Small intestine (tissue), 7 donors: ENCODE results near the gene NKD2. TPM values are rescaled to one million over a fixed set of nuclear protein-coding genes. Genes with fewer than 3 reads are reported as not detected.
"Not testable (repeated sequence)": the region's sequence is repeated elsewhere in the genome, so short reads cannot be mapped to it uniquely, and the experiment has no call there.

Experiments used
- DNase-seq, 2 donors: peaks; one replicate each; pipeline versions ENCODE4 v3.0.0 to v3.0.0-alpha.2; 2013
- FAIRE-seq: peaks from 2 replicates; lab custom pipeline; 2012; peaks lifted over from hg19 to GRCh38; lab: Jason Lieb, UNC
- H3K27ac ChIP-seq, 3 donors: one replicate each; pipeline ENCODE4 v1.5.1; 2013; ENCODE audit warnings: low read length in 2 of 3, mild to moderate bottlenecking in 2 of 3, control low read depth in 1 of 3, inconsistent platforms in 1 of 3, low read depth in 1 of 3, moderate library complexity in 1 of 3
- H3K27me3 ChIP-seq, 3 donors: one replicate each; pipeline ENCODE4 v1.6.1; 2013; ENCODE audit warnings: low read length in 3 of 3, inconsistent platforms in 1 of 3; ENCODE audit not compliant: control insufficient read depth in 3 of 3, insufficient read depth in 3 of 3
- H3K36me3 ChIP-seq, 3 donors: one replicate each; pipeline ENCODE4 v1.6.1; 2013; ENCODE audit warnings: low read length in 3 of 3, inconsistent platforms in 1 of 3, low read depth in 1 of 3, mild to moderate bottlenecking in 1 of 3, moderate library complexity in 1 of 3; ENCODE audit not compliant: control insufficient read depth in 3 of 3, insufficient read depth in 2 of 3
- H3K4me1 ChIP-seq, 3 donors: one replicate each; pipeline ENCODE4 v1.6.1; 2013; ENCODE audit warnings: low read length in 2 of 3, inconsistent platforms in 1 of 3, low read depth in 1 of 3, mild to moderate bottlenecking in 1 of 3, moderate library complexity in 1 of 3; ENCODE audit not compliant: control insufficient read depth in 3 of 3, insufficient read depth in 2 of 3
- H3K4me3 ChIP-seq, 3 donors: one replicate each; pipeline ENCODE4 v1.5.1; 2013; ENCODE audit warnings: low read length in 3 of 3, control low read depth in 1 of 3, inconsistent platforms in 1 of 3, low read depth in 1 of 3, mild to moderate bottlenecking in 1 of 3, moderate library complexity in 1 of 3
- H3K9me3 ChIP-seq, 2 donors: one replicate each; pipeline ENCODE4 v1.6.1; 2013; ENCODE audit warnings: low read depth in 1 of 2, low read length in 1 of 2; ENCODE audit not compliant: control insufficient read depth in 2 of 2, insufficient read depth in 1 of 2
- WGBS, 3 donors: extraction: QIAGEN DNeasy Blood & Tissue Kit; methylation state at CpG; one replicate each; pipeline ENCODE4 v1.1.7; 2013; 5-methylcytosine and 5-hydroxymethylcytosine counted together
- polyA plus RNA-seq, 4 donors: library from polyadenylated mRNA; stranded (reverse) in 3 of 4; unstranded in 1 of 4; fragments of 200-250 nt in 3 of 4; fragments of 120-200 nt in 1 of 4; gene quantifications; one replicate each; pipeline versions ENCODE4 v1.2.1 to v1.2.3, GENCODE V29; 2013
- donor health status: healthy with polysubstance abuse.
- donor health status: control.
- donor health status: control.
- donor health status: Bipolar disorder and iron deficiency.
- donor health status: healthy.

Gene NKD2
- polyA plus RNA-seq, 4 donors = 0.22 to 11.9 (median 2.2) TPM

- Histone ChIP-seq H3K4me3 (no peak overlapping the region), H3K36me3 (peaks cover 16 to 88% (median 18%) of the 10 kb centered on the region in 3 donors), H3K9me3 (no peaks in the 10 kb centered on the region), H3K27me3 (no peaks in the 10 kb centered on the region), H3K4me1 (no peaks in the 10 kb centered on the region), H3K27ac (no peak overlapping the region)
- FAIRE-seq = no peak
- WGBS, 3 donors = 92 to 96% (median 94%) methylated on average over 22 to 27 of the region's 27 CpGs
- no peak for DNase-seq
Observed at GRCh38 chr5:1077491-1078020, 69.0 kb downstream of the NKD2 start.

- DNase-seq (no peak), FAIRE-seq (no peak)
- H3K4me3 ChIP-seq = no peak overlapping the region
- WGBS, 3 donors = 92 to 94% (median 93%) methylated on average over 13 of the region's 13 CpGs
- H3K27ac ChIP-seq = no peak overlapping the region
- no peaks in the 10 kb centered on the region for H3K4me1 ChIP-seq
- H3K9me3 ChIP-seq = no peaks in the 10 kb centered on the region
- no peaks in the 10 kb centered on the region for H3K27me3 ChIP-seq
- H3K36me3 ChIP-seq = peaks cover 16 to 91% (median 20%) of the 10 kb centered on the region in 3 donors
Observed at GRCh38 chr5:1078206-1078605, 69.6 kb downstream of the NKD2 start.

DNA sequence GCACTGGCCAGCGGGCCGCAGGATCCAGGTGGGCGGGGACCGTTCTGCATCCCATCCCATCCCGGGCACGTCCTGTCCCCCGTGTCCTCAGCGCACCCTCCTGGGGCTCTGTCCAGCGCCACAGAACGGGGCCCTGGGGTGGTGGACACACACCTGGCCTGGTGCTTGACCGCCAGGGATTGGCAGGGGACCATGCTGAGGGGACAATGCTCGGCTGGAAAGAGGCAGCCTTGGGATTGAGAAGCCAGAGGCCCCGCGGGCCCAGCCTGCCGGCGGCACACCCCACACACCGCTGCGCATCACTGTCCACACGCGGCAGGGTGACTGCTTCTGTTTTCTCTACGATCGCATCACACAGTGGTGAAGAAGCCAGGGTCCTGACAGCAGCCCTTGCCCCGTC is 70.2 kb downstream of the NKD2 start:
- H3K27me3 ChIP-seq = no peaks in the 10 kb centered on the region
- DNase-seq (no peak), FAIRE-seq (no peak)
- no peaks in the 10 kb centered on the region for H3K4me1 ChIP-seq
- no peak overlapping the region for H3K4me3 ChIP-seq
- 93 to 96% (median 94%) methylated on average over 19 to 23 of the region's 23 CpGs for WGBS, 3 donors
- H3K27ac ChIP-seq = no peak overlapping the region
- H3K36me3 ChIP-seq = peaks cover 16 to 91% (median 19%) of the 10 kb centered on the region in 3 donors
- H3K9me3 ChIP-seq = no peaks in the 10 kb centered on the region

- H3K9me3 ChIP-seq = no peaks in the 10 kb centered on the region
- DNase-seq (no peak), FAIRE-seq (no peak)
- 93 to 95% (median 93%) methylated on average over 18 of the region's 18 CpGs for WGBS, 3 donors
- H3K27me3 ChIP-seq = no peaks in the 10 kb centered on the region
- H3K36me3 ChIP-seq = peaks cover 18 to 91% (median 19%) of the 10 kb centered on the region in 3 donors
- H3K4me3 ChIP-seq = no peak overlapping the region
- no peak overlapping the region for H3K27ac ChIP-seq
- H3K4me1 ChIP-seq = no peaks in the 10 kb centered on the region
Observed at GRCh38 chr5:1079486-1079885, 70.9 kb downstream of the NKD2 start.

DNA sequence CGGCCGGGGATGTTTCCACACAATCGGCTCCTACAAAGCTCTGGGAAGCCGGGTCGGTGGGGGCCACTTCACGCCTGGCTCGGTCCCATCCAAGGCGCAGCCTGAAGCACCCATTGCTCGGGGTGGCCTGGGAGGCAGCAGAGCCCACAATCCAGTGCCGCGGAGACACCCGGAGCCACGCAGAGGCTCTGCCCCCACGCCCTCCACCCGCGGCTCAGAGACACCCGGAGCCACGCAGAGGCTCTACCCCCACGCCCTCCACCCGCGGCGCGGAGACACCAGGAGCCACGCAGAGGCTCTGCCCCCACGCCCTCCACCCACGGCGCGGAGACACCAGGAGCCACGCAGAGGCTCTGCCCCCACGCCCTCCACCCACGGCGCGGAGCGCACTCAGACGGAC is 71.4 kb downstream of the NKD2 start:
- Histone ChIP-seq H3K9me3 (no peaks in the 10 kb centered on the region), H3K27me3 (no peaks in the 10 kb centered on the region), H3K27ac (no peak overlapping the region), H3K4me1 (no peaks in the 10 kb centered on the region), H3K4me3 (no peak overlapping the region), H3K36me3 (peaks cover 18 to 91% (median 21%) of the 10 kb centered on the region in 3 donors)
- no peak for FAIRE-seq
- DNase-seq = no peak
- 88 to 91% (median 89%) methylated on average over 14 to 32 of the region's 35 CpGs for WGBS, 3 donors

GRCh38 chr5:1080432-1080831 is 71.8 kb downstream of the NKD2 start:
- DNase-seq (no peak), FAIRE-seq (no peak)
- Histone ChIP-seq H3K4me1 (no peaks in the 10 kb centered on the region), H3K27ac (no peak overlapping the region), H3K36me3 (peaks cover 14 to 91% (median 18%) of the 10 kb centered on the region in 3 donors), H3K4me3 (no peak overlapping the region), H3K9me3 (no peaks in the 10 kb centered on the region), H3K27me3 (no peaks in the 10 kb centered on the region)
- WGBS, 3 donors = 64 to 76% (median 70%) methylated on average over 18 of the region's 18 CpGs

GRCh38 chr5:1081519-1081918 is 72.9 kb downstream of the NKD2 start:
- 92 to 94% (median 92%) methylated on average over 26 of the region's 26 CpGs for WGBS, 3 donors
- H3K4me1 ChIP-seq = no peaks in the 10 kb centered on the region
- no peak for DNase-seq
- no peak overlapping the region for H3K27ac ChIP-seq
- no peak for FAIRE-seq
- no peaks in the 10 kb centered on the region for H3K27me3 ChIP-seq
- no peak overlapping the region for H3K4me3 ChIP-seq
- H3K9me3 ChIP-seq = no peaks in the 10 kb centered on the region
- peaks cover 15 to 90% (median 18%) of the 10 kb centered on the region in 3 donors for H3K36me3 ChIP-seq

DNA sequence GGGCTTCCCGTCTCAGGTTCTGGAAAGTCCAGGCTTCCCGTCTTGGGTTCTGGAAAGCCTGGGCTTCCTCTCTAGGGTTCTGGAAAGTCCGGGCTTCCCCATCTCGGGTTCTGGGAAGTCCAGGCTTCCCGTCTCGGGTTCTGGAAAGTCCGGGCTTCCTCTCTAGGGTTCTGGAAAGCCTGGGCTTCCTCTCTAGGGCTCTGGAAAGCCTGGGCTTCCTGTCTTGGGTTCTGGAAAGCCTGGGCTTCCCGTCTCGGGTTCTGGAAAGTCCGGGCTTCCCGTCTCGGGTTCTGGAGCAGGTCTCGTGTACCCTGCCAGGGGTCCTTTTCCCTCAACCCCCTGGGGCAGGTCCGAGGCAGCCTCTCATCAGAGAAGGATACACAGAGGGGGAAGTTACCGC is 74.4 kb downstream of the NKD2 start:
- not testable (repeated sequence) for FAIRE-seq, H3K4me1 ChIP-seq, DNase-seq, H3K9me3 ChIP-seq, H3K4me3 ChIP-seq, H3K27ac ChIP-seq, H3K27me3 ChIP-seq
- WGBS, 3 donors = 86 to 93% (median 87%) methylated on average over 15 of the region's 15 CpGs
- peaks cover 20 to 90% (median 23%) of the 10 kb centered on the region in 3 donors for H3K36me3 ChIP-seq
